Right forelimb (tissue), 1 donor: ENCODE results near the gene SLC13A3.

ENCODE experiments used
- DNase-seq: peaks from one replicate; pipeline ENCODE4 v3.0.0-alpha.2; 2018

Gene SLC13A3

DNA sequence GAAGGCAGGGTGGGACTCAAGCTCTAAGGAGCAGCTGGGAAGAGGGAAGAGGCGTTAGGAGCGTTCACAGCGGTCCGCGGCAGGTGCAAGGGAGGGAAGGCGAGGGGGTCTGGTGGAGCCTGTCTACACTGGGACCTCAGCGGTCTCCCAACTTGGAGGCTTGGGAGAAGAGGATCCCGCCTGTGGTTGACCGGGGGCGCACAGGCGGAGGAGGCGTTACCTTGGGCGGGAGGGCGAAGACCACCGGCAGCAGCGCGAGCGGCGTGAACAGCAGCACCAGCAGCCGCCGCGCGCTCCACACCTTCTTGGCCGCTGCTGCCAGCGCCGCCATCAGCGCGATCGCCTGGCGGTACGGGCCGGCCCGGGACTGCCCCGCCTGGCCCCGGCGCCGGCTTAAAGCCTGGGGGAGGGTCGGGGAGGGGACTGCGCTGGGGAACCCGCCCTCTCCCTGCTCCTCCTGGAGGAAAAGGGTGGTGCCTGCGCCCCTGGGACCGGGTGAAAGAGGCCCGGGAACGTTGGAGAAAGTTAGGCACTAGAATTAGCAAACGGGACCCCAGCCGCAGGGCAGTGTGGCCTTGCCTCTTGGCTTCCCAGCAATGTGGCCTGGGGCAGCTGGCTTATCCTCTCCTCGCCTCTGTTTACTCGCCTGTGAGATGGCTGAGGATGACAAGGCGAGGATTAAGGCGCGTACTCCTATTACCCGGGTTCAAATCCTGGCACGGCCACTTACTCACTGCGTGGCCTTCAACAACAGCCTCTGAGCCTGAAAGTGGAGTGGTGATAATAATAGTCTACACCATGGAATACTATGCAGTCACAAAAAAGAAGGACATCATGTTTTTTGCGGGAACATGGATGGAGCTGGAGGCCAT, at the start of gene SLC13A3:
Gene SLC13A3, minus strand, starts transcription at position 369 of the 872 bp plus-strand sequence. Its CDS starts 38 bp downstream, at position 331.
- no peak for DNase-seq

- peak; percentile 9 for DNase-seq
Observed at GRCh38 chr20:46701057-46701456, 49.8 kb upstream of the SLC13A3 start.

GRCh38 chr20:46700481-46700880, 49.2 kb upstream of the SLC13A3 start:
- peak; percentile 5 for DNase-seq

DNA sequence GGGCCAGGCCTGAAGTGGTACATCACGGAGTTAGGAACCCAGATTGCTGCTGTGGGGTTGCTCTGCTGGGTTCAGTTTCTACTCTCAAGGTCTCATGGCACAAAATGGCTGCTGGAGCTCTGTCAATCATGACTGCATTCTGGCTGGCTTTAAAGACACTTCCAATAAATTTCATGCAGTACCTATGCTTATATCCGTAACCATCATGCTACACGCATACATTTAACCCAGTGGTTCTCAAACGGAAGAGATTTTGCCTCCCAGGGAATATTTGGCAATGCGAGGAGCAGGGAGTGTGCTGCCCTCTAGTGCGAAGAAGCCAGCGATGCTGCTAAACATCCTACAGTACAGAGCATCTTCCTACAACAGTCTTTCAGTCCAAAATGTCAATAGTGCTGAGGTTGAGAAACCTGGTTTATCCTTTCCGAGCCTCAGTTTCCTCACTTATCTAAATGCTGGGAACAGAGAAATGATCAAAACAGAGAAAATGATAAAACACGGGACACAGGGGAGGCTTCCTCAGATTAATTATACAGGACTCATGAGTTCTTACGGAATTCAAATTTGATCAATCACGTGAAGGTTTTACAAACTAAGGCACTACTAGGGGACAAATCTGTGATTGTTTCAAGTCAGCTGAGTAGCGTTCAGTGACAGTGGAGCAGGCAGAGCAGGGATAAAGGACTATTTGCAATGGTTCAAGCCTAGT, 48.5 kb upstream of the SLC13A3 start:
- no peak for DNase-seq

GRCh38 chr20:46698788-46699187, 47.5 kb upstream of the SLC13A3 start:
- DNase-seq = no peak

DNA sequence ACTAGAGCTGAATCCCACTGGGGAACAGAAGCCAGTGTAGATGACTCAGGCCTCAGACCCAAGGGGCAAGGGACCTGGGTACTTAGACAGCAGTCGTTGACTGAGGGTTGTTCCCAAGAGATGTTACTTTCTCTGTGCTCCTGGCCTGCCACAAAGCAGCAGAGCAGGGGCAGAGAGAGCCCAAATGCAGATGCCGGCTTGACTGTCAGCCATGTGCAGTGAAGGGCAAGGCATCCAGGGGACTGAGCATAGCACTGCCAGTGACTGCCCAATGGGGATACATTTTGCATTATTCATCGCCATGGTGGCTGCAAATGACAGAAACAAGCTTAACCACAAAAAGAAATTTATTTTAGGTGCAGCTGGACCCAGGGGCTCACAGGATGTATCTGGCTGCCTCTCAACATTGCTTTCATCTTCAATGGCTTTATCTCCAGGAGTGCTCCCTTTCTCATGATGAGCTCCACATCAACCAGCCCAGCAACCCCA, 45.6 kb upstream of the SLC13A3 start:
- DNase-seq = no peak

- no peak for DNase-seq
Observed at GRCh38 chr20:46695892-46696291, 44.6 kb upstream of the SLC13A3 start.

DNA sequence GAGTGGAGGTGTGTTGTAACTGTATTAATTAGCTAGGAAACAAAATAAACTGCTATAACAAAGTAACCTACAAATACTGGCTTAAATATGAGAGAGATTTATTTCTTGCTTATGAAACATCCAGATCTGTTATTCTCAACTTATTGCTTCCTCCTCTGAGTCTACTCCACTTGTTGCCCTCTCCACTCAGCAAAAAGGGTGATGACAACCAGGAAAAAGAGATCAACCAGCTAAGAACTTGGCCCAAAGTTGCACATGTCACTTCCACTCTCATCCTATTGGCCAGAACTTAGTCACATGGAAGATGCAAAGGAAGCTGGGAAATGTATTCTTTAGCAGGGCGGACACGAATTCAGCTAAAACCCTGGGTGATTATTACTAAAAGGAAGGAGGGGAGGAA, 43.2 kb upstream of the SLC13A3 start:
- no peak for DNase-seq

DNA sequence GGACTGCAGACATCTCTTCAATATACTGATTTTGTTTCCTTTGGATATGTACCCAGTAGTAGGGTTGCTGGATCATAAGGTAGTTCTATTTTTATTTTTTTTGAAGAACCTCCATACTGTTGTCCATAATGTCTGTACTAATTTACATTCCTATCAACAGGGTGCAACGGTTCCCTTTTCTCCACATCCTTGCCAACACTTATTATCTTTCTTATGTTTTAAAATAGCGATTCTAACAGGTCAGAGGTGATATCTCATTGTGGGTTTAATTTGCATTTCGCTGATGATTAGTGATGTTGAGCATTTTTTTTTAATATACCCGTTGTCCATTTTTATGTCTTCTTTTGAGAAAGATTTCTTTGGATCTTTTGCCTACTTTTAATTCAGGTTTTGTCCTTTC, 39.9 kb upstream of the SLC13A3 start:
- no peak for DNase-seq

GRCh38 chr20:46690219-46691106, 39.2 kb upstream of the SLC13A3 start:
- no peak for DNase-seq

- DNase-seq = no peak
Observed at GRCh38 chr20:46689754-46690085, 38.5 kb upstream of the SLC13A3 start.

DNA sequence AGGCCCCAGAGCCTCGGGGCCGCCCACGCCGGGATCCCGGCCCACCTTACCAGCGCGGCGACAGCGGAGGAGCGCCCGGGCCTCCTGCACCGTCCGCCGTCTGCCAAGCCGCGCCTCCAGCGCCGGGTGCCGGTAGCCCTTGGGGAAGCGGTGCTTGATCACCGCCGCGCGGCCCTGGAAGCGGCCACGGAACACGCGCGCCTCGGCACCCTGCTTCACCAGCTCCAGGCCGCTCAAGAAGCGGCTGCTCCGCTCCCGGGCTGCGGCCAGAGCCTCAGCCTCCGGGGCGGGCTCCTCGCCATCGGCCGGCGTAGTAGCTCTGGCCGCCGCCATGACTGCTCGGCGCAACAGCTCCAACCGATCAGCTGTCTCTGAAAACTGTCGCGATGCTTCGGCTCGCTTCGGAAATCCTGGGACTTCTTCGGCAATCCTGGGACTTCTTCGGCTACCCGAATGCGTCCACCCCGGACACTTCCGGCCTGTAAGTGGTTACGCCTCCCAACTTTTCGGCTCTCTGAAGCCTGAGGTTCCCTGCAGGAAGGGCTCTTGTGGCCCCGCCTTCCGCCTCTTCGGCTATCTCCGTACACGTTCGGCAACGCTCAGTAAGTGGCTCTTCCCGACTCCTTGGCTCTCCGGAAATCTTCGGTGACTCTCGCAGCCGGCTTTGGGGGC, 38.0 kb upstream of the SLC13A3 start, which contains the start of gene TP53RK:
Gene TP53RK, minus strand, starts transcription at position 363 of the 672 bp plus-strand sequence. Its CDS starts 30 bp downstream, at position 333.
- DNase-seq = peak; percentile 94

- DNase-seq = no peak
Observed at GRCh38 chr20:46688151-46689081, 37.2 kb upstream of the SLC13A3 start.

DNA sequence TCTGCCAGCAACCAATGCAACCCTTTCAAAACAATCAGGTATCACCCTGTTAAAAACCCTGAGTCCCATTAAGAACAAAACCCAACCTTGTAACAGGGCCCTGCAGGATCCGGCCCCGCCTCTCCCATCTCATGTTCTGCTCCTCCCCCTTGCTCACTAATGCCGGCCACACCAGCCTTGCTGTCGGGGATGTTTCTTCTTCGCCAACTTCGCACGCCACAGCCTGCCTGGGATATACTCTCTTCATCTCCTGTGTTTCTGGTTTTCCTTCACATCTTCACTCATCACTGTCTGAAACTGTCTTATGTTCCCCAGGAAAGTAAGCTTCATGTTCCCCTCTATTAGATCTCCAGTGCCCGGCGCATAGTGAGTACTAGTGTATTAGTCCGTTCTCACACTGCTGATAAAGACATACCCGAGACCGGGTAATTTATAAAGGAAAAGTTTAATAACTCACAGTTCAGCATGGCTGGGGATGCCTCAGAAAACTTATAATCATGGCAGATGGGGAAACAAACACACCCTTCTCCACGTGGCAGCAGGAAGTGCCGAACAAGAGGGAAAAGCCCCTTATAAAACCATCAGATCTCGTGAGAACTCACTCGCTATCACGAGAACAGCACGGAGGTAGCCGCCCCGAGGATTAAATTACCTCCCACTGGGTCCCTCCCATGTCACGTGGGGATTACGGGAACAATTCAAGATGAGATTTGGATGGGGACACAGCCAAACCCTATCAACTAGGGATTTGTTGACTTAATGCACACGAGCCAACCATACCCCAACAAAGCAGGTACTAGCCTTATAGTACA, 32.9 kb upstream of the SLC13A3 start:
- peak; percentile 71 for DNase-seq

- DNase-seq = no peak
Observed at GRCh38 chr20:46683668-46683938, 32.3 kb upstream of the SLC13A3 start.

DNA sequence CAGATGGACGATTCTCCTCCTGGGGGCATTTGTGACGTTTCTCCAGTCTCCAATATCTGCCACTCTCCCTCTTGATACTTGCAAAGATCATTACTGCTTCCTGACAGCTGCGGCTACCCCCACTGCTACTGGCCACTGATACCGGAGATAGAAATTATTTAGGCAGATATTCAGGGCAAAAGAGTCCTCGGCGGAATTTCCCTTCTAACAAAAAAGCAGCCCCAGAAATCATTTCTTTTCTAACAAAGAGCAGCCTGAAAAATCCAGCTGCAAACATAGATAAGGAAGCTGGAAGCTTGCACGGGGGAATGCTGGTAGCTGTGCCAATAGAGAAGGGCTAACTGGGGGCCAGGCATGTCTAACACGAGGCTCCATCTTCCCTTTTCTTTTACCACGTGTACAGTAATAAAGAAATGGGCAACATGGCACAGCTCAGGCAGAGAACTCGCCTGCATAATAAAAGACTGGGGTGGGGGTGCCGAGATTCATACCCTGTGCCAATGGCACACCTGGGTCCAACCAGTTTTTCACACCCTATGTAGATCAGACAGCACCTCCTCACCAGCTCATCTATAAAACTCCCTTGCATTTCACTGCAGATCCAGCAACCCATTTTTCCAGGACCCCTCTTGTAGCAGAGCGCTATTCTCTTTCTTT, 31.9 kb upstream of the SLC13A3 start:
- no peak for DNase-seq

DNA sequence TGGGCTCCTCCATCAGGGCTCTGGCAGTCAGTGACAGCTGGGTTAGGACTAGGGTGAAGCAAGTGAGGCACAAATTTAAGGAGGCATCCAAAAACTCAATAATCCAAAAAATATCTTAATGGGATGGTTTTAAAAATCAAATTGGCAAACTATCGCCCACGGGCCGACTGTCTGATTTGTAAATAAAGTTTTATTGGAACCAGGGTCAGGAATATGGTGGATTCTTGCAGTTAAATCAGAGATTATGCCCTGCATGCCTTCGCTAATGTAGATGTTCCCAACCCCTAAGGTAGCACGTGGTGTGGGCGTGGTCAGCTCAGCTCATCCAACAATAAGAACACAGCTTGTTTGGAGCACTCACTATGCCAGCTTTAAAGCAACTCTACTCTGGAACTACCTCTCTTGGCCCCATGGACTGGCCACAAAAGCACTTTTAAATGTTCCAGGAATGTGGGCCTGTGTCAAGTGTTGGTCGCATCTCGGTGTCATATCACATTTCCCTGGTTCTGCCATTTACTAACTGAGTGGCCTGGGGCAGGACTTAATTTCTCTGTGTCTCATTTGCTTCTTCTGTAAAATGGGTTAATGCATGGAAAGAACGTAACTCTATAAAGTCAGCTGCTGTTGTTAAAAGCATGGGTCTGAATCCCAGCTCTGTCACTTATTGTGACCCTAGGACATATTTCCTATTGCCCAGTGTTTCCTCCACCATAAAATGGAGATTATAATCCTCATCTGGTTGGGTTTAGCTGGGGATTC, 31.0 kb upstream of the SLC13A3 start:
- DNase-seq = no peak

DNA sequence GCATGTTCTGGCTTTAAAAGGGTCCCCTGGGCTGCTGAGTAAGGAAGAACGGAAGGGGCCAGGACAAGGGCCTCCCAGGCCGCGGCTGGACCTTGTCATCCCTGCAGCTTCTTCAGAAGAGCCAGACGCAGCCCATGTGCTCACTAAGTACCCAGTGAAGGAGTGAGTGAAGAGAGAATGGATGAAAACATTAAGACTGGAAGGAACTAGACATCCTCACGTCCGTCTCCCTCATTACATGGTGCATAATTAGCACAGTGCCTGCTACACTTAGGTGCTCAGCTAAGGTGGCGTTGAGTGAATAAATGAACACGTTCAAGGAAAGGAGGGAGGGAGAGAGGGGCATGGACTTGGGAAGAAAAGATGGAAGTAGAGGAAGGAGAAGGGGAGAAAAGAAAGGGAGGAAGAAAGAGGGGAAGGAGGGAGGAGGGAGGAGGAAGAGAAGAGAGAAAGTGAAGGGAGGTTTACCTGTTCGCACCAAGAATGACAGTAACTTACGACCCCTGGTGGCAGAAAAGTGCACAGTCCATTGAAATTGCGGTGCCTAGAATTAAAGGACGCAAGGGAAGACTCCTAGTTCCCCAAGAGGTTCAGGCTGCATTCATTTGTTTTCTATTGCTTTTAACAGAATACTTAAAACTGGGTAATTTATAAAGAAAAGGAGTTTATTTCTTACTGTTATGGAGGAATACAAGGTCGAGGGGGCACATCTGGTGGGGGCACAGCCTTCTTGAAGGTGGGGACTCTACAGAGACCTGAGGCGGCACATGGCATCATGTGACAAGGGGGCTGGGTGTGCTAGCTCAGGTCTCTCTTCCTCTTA, 30.0 kb upstream of the SLC13A3 start:
- peak; percentile 77 for DNase-seq
